ENCODE measurements around the gene THSD8. TPM values are rescaled to one million over a fixed set of nuclear protein-coding genes. Genes with fewer than 3 reads are reported as not detected.

The THSD8 gene
- total RNA-seq, 1 donor from 2014 or later = 28.1 TPM

DNA sequence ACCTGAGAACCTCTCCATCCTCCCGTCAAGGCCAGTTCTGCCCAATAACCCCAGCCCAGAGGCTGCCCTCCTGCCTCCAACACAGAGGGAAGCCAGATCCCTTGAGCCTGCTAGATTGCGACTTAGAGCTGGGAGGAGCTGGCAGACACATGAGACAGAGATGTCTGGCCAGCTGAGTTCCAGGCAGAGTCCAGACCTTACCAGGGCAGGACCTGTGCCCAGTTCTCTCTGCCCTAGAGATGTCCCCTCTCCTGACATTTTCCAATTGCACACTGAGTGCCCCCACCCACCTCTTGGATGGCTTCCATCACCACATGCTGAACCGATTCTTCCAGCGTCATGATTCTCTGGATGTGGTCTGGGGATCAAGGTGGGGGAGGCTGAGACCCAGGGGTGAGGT lies 29.5 kb upstream of the THSD8 start:
- no peak overlapping the region for H3K4me3 Mint-ChIP-seq
- peaks cover 2% of the 10 kb centered on the region for H3K36me3 Mint-ChIP-seq (ENCODE audit: low read depth)
- peaks cover 10% of the 10 kb centered on the region for H3K4me1 Mint-ChIP-seq (ENCODE audit: low read depth)
- intact Hi-C loops (cut with micrococcal nuclease) = no loop called here
- H3K27me3 Mint-ChIP-seq (ENCODE audit: insufficient read depth) = no peaks in the 10 kb centered on the region
- no peak for DNase-seq (ENCODE audit: low spot score)
- no peaks in the 10 kb centered on the region for H3K9me3 Mint-ChIP-seq
- H3K27ac Mint-ChIP-seq = no peak overlapping the region

DNA sequence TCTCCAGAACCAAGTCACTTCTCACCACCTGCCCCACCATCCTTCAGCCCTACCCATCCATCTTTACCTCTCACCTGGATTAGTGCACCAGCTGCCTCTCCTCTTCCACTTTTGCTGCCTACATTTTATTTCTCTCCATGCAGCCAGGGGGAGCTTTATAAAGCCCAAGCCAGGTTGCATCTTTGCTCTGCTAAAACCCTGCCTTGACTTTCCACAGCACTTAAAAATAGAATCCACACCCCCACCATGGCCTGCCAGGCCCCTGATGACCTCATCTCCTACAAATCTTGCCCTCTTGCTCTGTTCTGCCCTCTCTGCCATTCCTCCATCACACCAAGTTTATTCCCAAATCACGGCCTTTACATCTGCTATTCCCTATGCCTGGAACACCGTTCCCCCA lies 28.3 kb upstream of the THSD8 start:
- Mint-ChIP-seq H3K27me3 (ENCODE audit: insufficient read depth) (no peaks in the 10 kb centered on the region), H3K4me1 (ENCODE audit: low read depth) (peaks cover 18% of the 10 kb centered on the region), H3K4me3 (peak overlapping the region; percentile 50), H3K27ac (no peak overlapping the region), H3K36me3 (ENCODE audit: low read depth) (peaks cover 2% of the 10 kb centered on the region), H3K9me3 (no peaks in the 10 kb centered on the region)
- intact Hi-C loops (cut with micrococcal nuclease) = no loop called here
- no peak for DNase-seq (ENCODE audit: low spot score)

DNA sequence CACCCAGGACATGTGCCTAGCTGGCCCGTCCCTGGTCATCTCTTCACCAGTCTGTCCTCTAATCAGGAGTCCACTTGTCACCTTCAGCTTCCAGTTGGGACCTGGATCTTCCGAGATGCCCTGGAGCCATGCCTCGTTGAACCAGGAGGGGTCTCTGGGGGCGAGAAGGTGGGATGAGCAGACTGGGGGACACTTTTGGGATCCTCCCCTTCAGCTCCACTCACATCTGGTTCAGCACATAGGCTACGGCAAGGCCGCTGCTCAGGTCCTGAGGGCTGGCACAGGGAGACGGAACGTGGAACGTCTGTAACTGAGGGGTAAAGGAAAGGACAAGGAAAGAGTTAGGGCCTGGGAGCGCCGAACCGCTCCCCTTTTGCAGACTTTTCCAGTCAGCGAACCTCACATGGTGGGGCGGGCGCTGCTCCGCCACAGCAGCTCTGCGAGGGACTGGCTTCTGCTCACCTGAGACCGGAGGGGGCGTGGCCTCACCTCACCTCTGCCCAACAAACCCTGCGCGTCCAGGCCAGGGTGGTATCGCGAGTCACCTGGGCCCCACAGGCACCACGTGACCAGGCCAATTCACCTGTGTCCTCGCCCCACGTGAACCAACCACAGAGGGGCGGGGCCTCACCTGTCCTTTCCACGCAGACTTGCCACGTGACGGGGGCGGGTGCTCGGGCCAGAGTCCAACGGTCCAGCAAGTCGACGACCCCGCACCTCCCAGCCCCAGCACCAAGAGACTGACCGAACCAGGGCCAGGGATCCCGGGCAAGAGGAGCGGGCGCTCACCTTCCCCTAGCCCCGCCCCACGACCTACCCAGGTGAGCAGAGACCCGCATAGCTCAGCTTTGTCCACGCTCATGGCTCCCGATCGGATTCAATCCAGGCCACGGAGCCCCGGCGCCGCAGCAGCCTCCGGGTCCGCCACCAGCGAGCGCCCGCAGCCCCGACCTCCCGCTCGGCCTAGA lies 27.0 kb upstream of the THSD8 start, which contains the start of gene HOOK2:
Gene HOOK2 (minus strand): TSS at position 965 of the 968 bp plus-strand sequence. CDS start 103 bp downstream, at position 862.
- Mint-ChIP-seq H3K4me1 (ENCODE audit: low read depth) (peaks cover 31% of the 10 kb centered on the region), H3K4me3 (peak within 1 kb of the TSS; percentile 78), H3K36me3 (ENCODE audit: low read depth) (peaks cover 2% of the 10 kb centered on the region), H3K27ac (peak within 1 kb of the TSS; percentile 55), H3K27me3 (ENCODE audit: insufficient read depth) (no peaks in the 10 kb centered on the region), H3K9me3 (no peaks in the 10 kb centered on the region)
- intact Hi-C loops (cut with micrococcal nuclease) = loop anchor here (1.0 to 5.0 kb wide), 2 partner anchors 9 to 53 kb away; partner anchors contain the start of gene TNPO2
- DNase-seq (ENCODE audit: low spot score) = peak; percentile 18

DNA sequence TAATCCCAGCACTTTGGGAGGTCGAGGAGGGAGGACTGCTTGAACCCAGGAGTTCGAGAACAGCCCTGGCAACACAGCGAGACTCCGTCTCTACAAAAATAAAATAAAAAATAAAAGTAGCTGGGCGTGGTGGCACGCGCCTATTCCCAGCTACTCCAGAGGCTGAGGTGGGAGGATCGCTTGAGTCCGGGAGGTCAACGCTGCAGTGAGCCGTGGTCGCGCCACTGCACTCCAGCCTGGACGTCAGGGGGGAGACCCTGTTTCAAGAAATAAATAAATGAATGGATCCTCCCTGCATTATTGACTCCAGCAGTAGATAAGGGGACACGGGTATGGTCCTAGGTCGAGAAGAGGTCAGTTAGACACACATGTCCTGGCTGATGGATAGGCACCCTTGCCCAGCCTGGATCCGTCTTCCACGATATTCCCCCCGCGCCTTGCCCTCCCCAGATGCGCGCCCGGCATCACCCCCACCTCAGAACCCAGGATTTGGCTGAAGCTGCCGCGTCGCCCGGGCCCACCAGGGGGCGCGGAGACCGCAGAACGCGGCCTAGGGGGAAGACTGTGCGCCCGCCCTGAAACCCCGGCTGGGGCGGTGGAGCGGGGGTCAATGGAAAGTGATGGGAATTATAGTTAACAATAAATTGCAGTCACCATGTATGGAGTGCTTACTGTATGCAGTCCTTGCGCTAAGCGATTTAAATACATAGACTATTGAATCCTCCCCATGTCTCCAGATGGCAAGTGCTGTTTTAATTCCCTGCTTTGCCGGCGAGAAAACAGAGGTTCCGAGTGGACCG lies 24.5 kb upstream of the THSD8 start:
- intact Hi-C loops (cut with micrococcal nuclease) = loop anchor here (1.0 to 5.0 kb wide), 4 partner anchors 12 to 70 kb away; partner anchors contain the start of gene TNPO2
- no peaks in the 10 kb centered on the region for H3K36me3 Mint-ChIP-seq (ENCODE audit: low read depth)
- no peaks in the 10 kb centered on the region for H3K27me3 Mint-ChIP-seq (ENCODE audit: insufficient read depth)

DNA sequence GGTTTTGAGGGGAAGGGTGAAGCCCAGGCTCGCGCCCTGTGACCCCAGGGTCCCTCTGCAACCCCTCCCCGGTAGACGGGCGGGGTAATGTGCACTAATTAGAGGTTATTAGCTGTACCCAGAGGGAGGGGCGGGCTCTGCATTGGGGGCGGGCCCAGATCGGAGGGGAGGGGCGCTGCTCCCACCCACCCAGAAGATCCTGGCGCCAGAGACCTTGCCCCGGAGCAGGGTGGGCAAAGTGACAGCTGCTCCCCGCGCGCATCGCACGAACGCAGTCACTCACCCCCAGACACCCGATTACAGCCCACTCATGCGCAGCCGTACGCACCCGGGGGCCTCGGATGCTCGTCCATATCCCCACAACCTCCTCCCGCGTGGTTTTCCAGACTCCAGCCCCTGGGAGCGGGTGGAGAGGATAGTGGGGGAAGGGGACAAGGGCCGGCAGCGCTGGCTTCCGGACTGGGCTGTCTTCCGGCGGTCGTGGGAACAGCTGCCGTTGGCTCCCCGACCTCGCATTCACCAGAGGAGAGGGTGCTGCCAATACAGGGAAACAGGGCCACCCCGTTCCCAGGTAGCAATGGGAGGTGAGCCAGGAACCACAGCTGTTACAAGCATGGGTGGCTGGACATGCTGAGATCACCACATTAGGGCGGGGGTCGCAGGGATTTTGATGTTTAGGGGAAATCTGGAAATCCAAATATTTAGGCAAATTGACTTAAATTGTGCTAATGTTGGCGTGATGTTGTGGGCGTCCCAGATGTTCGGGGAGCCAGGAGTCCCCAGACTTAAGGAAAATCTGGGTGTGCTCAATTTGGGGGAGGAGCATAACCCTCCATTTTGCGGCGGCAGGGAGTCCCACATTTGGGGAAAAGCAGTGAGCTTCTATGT lies 23.6 kb upstream of the THSD8 start:
- no peaks in the 10 kb centered on the region for H3K36me3 Mint-ChIP-seq (ENCODE audit: low read depth)
- H3K27me3 Mint-ChIP-seq (ENCODE audit: insufficient read depth) = no peaks in the 10 kb centered on the region
- H3K4me3 Mint-ChIP-seq = peak overlapping the region; percentile 86
- DNase-seq (ENCODE audit: low spot score) = peak; percentile 32
- H3K9me3 Mint-ChIP-seq = no peaks in the 10 kb centered on the region
- H3K4me1 Mint-ChIP-seq (ENCODE audit: low read depth) = peaks cover 44% of the 10 kb centered on the region
- intact Hi-C loops (cut with micrococcal nuclease) = loop anchor here (1.0 to 5.0 kb wide), 2 partner anchors 11 to 56 kb away; partner anchors contain the start of gene TNPO2
- H3K27ac Mint-ChIP-seq = peak overlapping the region; percentile 86

More for the DNA sequence above, 24.5 kb upstream of the THSD8 start:
- Mint-ChIP-seq H3K9me3 (no peaks in the 10 kb centered on the region), H3K4me1 (ENCODE audit: low read depth) (peaks cover 44% of the 10 kb centered on the region), H3K4me3 (peak overlapping the region; percentile 86), H3K27ac (peak overlapping the region; percentile 86)
- DNase-seq (ENCODE audit: low spot score) = peak; percentile 78

DNA sequence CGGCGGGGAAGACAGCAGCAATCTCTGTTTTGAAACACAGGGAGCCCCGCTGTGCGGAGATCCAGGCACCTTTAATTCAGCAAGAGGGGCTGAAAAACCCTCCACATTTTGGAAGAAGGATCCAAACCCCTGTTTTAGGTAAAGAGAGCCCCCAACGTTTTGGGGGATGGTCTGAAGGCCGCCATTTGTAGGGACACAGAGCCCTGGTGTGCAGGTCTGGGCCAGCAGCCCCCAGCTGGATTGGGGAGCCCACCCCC lies 23.0 kb upstream of the THSD8 start:
- Mint-ChIP-seq H3K36me3 (ENCODE audit: low read depth) (no peaks in the 10 kb centered on the region), H3K4me1 (ENCODE audit: low read depth) (peaks cover 43% of the 10 kb centered on the region)
- intact Hi-C loops (cut with micrococcal nuclease) = loop anchor here (1.0 to 5.0 kb wide), 2 partner anchors 10 to 57 kb away; partner anchors contain the start of gene TNPO2

DNA sequence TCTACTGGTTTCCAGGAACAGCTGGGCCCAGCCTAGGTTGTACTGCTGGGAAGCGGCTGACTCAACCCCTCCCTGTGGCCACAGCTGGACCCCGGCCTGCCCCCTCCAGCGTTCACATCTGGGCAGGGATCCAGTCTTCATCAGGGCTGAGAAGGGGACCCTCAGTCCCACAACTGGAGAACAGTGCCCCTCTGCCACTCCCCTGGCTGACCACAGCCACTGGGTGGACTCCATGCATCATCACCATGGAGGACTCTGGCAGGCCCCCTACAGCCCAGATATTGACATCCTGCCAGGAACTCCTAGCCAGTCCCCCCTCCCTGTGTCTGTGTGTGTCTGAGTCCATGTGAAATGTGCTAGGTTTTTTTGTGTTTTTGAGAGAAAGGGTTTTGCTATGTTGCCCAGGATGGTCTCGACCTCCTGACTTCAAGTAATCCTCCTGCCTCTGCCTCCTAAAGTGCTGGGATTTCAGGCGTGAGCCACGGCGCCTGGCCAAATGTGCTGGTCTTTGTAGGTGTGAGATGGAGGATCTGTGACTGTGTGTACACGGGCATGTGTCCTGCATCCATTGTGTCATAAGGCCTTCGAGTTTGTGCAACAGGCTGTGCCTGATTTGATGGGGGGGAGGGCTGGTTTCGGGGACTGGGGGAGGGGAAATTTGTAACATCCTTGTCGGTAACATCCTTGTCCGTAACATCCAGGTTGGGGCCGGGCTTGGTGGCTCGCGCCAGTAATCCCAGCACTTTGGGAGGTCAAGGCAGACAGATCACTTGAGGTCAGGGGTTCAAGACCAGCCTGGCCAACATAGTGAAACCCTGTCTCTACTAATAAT lies 22.5 kb upstream of the THSD8 start:
- intact Hi-C loops (cut with micrococcal nuclease) = loop anchor here (5.0 kb wide), 1 partner anchor 57 kb away; the partner anchor contains the start of gene TNPO2
- Mint-ChIP-seq H3K27me3 (ENCODE audit: insufficient read depth) (no peaks in the 10 kb centered on the region), H3K36me3 (ENCODE audit: low read depth) (no peaks in the 10 kb centered on the region), H3K27ac (peak overlapping the region; percentile 45), H3K4me3 (peak overlapping the region; percentile 86), H3K9me3 (no peaks in the 10 kb centered on the region), H3K4me1 (ENCODE audit: low read depth) (peaks cover 42% of the 10 kb centered on the region)
- DNase-seq (ENCODE audit: low spot score) = no peak

More for the DNA sequence above, 23.0 kb upstream of the THSD8 start:
- Mint-ChIP-seq H3K27me3 (ENCODE audit: insufficient read depth) (no peaks in the 10 kb centered on the region), H3K27ac (peak overlapping the region; percentile 86), H3K9me3 (no peaks in the 10 kb centered on the region), H3K4me3 (peak overlapping the region; percentile 86)
- DNase-seq (ENCODE audit: low spot score) = no peak

DNA sequence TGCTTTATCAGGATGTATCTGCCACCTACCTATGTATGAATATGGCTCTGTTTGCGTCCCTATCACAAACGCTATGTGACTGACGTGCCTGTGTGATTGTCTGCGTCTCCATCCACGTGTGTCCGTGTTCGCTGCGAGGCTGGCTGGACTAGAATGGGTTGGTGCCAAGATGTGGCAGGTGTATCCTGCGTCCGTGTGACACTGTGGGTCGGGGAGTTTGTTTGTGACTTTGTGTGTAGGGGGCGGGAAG lies 19.8 kb upstream of the THSD8 start:
- no peak for DNase-seq (ENCODE audit: low spot score)
- intact Hi-C loops (cut with micrococcal nuclease) = loop anchor here (1.0 to 2.0 kb wide), 2 partner anchors 9 to 157 kb away; partner anchors contain the start of genes CALR and JUNB
- H3K36me3 Mint-ChIP-seq (ENCODE audit: low read depth) = no peaks in the 10 kb centered on the region
- peak overlapping the region; percentile 86 for H3K4me3 Mint-ChIP-seq
- H3K27ac Mint-ChIP-seq = peak overlapping the region; percentile 99
- H3K4me1 Mint-ChIP-seq (ENCODE audit: low read depth) = peaks cover 42% of the 10 kb centered on the region
- no peaks in the 10 kb centered on the region for H3K27me3 Mint-ChIP-seq (ENCODE audit: insufficient read depth)
- no peaks in the 10 kb centered on the region for H3K9me3 Mint-ChIP-seq

DNA sequence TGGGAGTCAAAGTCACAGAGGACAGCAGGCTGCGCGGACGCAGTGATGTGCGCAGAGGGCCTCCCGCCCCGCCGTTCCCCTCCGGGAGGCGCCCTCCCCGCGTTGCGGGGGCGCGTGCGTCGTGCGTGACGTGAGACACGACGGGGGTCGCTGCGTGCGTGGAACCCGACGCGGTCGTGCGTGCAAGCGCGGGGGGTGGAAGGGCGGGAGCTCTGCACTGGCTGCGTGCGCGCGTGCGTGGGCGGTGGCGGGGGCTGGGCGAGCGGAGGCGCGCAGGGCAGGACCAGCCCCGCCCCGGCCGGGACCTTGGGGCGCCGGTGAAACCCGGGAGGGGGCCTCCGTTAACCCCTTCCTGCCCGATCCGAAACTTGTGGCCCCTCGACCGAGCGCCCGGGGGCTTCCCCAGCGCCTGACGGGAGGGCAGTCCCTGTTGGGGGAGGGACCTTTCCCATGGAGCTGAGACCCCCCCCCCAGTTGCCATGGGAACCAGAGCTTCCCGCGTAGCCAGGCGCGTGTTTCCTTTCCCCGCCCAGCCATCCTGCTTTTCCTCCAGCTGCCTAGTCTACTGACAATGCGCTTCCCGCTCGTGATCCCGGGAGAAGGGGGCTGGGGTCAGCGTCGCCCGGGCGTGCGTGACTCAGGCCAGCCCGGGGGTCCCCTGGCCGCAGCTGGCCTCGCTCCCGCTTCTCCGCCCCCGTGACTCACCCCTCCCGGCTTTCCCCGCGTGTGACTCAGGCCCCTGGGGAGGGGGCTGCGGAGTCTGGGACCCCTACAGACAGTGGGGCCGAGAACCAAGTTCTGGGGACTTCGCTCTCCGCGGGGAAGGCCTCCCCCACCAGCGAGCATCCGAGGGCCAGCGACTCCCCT lies 19.2 kb upstream of the THSD8 start:
- H3K27me3 Mint-ChIP-seq (ENCODE audit: insufficient read depth) = no peaks in the 10 kb centered on the region
- DNase-seq (ENCODE audit: low spot score) = peak; percentile 87
- intact Hi-C loops (cut with micrococcal nuclease) = loop anchor here (1.0 to 2.0 kb wide), 2 partner anchors 9 to 156 kb away; partner anchors contain the start of genes CALR and JUNB
- H3K27ac Mint-ChIP-seq = peak overlapping the region; percentile 99
- no peaks in the 10 kb centered on the region for H3K9me3 Mint-ChIP-seq
- H3K4me3 Mint-ChIP-seq = peak overlapping the region; percentile 86
- H3K36me3 Mint-ChIP-seq (ENCODE audit: low read depth) = no peaks in the 10 kb centered on the region
- H3K4me1 Mint-ChIP-seq (ENCODE audit: low read depth) = peaks cover 37% of the 10 kb centered on the region

DNA sequence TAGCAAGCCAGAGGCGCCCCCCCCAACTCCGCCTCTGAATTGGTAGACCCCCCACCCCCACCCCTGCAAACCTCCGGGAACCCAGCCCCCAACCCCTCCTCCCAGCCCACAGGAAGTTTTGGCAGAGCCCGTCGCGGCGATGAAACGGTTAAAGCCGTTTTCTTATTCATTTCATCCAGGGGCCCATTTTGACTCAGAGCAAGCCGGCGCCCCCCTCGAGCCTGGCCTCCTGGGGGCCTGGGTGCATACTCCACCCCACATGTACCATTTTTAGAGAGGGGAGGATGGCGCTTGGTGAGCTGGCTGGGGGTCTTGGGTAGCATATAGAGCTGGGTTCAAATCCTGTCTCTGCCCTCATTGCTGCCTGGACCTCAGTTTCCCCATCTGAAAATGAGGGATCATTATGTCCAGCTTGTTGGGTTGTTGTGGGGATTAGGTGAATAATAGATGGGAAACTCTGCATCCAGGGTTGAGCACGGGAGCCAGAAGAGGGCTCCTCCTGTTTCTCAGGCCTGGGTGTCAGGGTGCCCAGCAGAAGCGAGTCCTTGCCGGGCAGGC lies 18.5 kb upstream of the THSD8 start:
- peaks cover 34% of the 10 kb centered on the region for H3K4me1 Mint-ChIP-seq (ENCODE audit: low read depth)
- peak; percentile 36 for DNase-seq (ENCODE audit: low spot score)
- H3K36me3 Mint-ChIP-seq (ENCODE audit: low read depth) = no peaks in the 10 kb centered on the region
- no peaks in the 10 kb centered on the region for H3K9me3 Mint-ChIP-seq
- H3K27ac Mint-ChIP-seq = no peak overlapping the region
- peak overlapping the region; percentile 70 for H3K4me3 Mint-ChIP-seq
- intact Hi-C loops (cut with micrococcal nuclease) = loop anchor here (2.0 kb wide), 1 partner anchor 155 kb away; the partner anchor contains the start of gene CALR
- no peaks in the 10 kb centered on the region for H3K27me3 Mint-ChIP-seq (ENCODE audit: insufficient read depth)

Measured in activated T-helper 1 cell treated with anti-CD3 and anti-CD28 coated beads, Interleukin-12 subunit alpha, Interleukin-12 subunit beta, Interleukin-2, Interleukin-4 antibody, amounts not matched to agents 30 ng/mL and 10 ng/mL and 1 ng/mL, durations not matched to agents 14 hours and 24 hours and 36 hours (primary cell).